Measurements from ENCODE around the gene C1orf21. TPM values are rescaled to one million over a fixed set of nuclear protein-coding genes. Genes with fewer than 3 reads are reported as not detected.

C1orf21 gene
- polyA plus RNA-seq, 1 donor: 59.4 TPM

DNA sequence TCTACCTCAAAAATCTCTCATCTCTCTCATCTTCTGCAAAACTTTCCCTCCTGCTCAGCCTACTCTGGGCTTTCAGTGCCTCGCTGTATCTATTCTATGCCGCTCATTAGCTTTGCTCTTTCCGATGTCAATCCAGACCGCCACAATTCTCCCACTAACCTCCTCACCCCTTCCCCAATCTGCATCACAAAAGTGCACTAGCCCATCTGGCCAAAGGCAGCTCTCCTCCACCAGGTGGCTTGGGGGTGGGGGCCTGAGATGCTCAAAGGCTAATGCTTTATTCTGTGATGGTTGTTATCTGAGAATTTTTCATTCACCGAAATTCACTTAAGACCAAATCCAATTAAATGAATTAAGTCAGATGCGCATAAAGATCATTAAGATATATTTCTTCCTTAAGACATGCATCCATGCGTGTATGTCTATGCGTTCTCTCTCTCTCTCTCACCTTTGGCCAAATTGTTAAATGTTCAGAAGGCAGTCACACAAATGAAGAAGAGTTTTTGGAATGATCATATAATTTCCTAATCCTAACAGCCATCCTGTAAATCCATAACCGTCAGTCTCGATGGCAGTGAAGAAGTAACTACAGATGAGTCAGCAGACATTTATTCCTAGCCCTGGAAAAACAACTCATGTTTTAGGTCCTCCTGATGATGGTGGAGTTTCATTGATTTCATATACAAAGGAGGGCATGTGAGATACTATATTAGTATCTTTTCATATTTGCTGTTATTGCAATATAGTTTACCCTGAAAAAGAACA lies 111.3 kb downstream of the C1orf21 start:
- Histone ChIP-seq H3K9me3 (ENCODE audit: control insufficient read depth, low read depth, low read length) (no peaks in the 10 kb centered on the region), H3K27me3 (ENCODE audit: control insufficient read depth, insufficient read depth, low read length) (no peaks in the 10 kb centered on the region), H3K27ac (ENCODE audit: low read length) (no peak overlapping the region), H3K4me1 (ENCODE audit: control insufficient read depth, insufficient read depth, low read length) (peaks cover 11% of the 10 kb centered on the region), H3K4me3 (ENCODE audit: low read length) (no peak overlapping the region), H3K36me3 (ENCODE audit: control insufficient read depth, insufficient read depth, low read length) (no peaks in the 10 kb centered on the region)
- DNase-seq: no peak
- WGBS (ENCODE audit: insufficient coverage, low lambda C conversion rate): 88% methylated on average over 5 of the region's 10 CpGs

DNA sequence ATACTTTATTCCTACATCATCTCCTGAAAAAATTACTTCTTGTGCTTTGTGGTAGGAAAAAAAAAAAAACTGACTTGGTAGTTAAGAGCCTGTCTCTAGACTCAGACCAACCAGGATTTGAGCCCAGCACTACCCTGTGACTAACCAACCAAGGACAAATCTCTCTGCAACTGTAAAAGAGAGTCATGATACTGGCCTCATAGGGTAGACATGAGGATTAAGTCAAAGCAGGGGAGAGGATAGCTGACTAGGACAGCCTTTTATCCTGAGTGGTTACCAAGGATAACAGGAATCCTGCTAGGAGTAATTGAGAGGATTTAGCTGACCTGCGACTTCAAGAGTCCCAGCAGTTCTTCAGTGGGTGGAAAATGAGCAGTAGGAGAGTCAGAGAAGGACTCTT lies 112.8 kb downstream of the C1orf21 start:
- no peak overlapping the region for H3K4me3 ChIP-seq (ENCODE audit: low read length)
- H3K36me3 ChIP-seq (ENCODE audit: control insufficient read depth, insufficient read depth, low read length): no peaks in the 10 kb centered on the region
- H3K27ac ChIP-seq (ENCODE audit: low read length): no peak overlapping the region
- no peaks in the 10 kb centered on the region for H3K27me3 ChIP-seq (ENCODE audit: control insufficient read depth, insufficient read depth, low read length)
- DNase-seq: no peak
- WGBS (ENCODE audit: insufficient coverage, low lambda C conversion rate): no CpG with 5 or more reads among the region's 1 CpG
- H3K9me3 ChIP-seq (ENCODE audit: control insufficient read depth, low read depth, low read length): no peaks in the 10 kb centered on the region
- H3K4me1 ChIP-seq (ENCODE audit: control insufficient read depth, insufficient read depth, low read length): no peaks in the 10 kb centered on the region

DNA sequence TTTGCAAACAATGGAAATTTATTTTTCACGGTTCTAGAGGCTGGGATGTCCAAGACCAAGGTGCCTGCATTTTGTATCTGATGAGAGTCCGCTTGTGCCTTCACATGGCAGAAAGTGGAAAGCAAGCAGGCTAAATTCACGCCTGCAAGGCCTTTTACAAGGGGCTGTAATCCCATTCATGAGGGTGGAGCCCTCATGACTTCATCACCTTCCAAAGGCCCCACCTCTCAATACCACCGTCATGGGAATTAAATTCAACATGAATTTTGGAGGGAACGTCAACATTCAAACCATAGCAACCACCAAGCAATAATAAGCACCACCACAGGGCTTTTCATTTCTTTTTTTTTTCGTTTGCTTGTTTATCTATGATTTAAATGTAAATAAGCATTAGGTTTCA lies 115.3 kb downstream of the C1orf21 start:
- DNase-seq: no peak
- WGBS (ENCODE audit: insufficient coverage, low lambda C conversion rate): 100% methylated on average over 2 of the region's 6 CpGs
- Histone ChIP-seq H3K27ac (ENCODE audit: low read length) (no peak overlapping the region), H3K27me3 (ENCODE audit: control insufficient read depth, insufficient read depth, low read length) (no peaks in the 10 kb centered on the region), H3K9me3 (ENCODE audit: control insufficient read depth, low read depth, low read length) (no peaks in the 10 kb centered on the region), H3K4me1 (ENCODE audit: control insufficient read depth, insufficient read depth, low read length) (peaks cover 2% of the 10 kb centered on the region), H3K36me3 (ENCODE audit: control insufficient read depth, insufficient read depth, low read length) (no peaks in the 10 kb centered on the region), H3K4me3 (ENCODE audit: low read length) (no peak overlapping the region)

DNA sequence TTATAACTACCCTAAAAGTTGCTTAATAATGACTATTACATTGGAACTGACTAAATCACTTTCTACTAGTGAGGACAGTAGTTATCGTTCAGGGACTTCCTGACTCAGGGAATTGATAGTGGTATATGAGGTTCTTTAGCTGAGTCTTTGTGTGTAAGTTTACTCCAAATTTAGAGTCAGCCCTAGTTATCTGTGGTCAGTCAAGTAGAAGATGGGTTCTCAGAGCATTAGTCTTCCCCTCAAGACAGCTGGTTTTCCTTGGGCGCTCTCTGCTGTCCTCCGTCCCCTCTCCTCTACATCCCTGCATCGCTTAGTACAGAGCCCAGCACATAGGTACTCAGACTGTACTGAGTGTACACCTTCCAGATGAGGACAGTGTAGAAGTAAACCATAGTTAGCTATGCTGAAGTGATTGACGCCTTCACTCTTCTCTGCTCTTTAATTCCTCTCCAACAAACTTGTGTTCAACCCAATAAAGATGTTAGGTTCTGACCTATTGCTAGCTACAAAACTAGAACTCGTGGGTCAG lies 116.5 kb downstream of the C1orf21 start:
- Histone ChIP-seq H3K27me3 (ENCODE audit: control insufficient read depth, insufficient read depth, low read length) (no peaks in the 10 kb centered on the region), H3K36me3 (ENCODE audit: control insufficient read depth, insufficient read depth, low read length) (no peaks in the 10 kb centered on the region), H3K4me1 (ENCODE audit: control insufficient read depth, insufficient read depth, low read length) (peaks cover 8% of the 10 kb centered on the region), H3K27ac (ENCODE audit: low read length) (no peak overlapping the region), H3K9me3 (ENCODE audit: control insufficient read depth, low read depth, low read length) (no peaks in the 10 kb centered on the region), H3K4me3 (ENCODE audit: low read length) (no peak overlapping the region)
- 83% methylated on average over 1 of the region's 6 CpGs for WGBS (ENCODE audit: insufficient coverage, low lambda C conversion rate)
- no peak for DNase-seq

DNA sequence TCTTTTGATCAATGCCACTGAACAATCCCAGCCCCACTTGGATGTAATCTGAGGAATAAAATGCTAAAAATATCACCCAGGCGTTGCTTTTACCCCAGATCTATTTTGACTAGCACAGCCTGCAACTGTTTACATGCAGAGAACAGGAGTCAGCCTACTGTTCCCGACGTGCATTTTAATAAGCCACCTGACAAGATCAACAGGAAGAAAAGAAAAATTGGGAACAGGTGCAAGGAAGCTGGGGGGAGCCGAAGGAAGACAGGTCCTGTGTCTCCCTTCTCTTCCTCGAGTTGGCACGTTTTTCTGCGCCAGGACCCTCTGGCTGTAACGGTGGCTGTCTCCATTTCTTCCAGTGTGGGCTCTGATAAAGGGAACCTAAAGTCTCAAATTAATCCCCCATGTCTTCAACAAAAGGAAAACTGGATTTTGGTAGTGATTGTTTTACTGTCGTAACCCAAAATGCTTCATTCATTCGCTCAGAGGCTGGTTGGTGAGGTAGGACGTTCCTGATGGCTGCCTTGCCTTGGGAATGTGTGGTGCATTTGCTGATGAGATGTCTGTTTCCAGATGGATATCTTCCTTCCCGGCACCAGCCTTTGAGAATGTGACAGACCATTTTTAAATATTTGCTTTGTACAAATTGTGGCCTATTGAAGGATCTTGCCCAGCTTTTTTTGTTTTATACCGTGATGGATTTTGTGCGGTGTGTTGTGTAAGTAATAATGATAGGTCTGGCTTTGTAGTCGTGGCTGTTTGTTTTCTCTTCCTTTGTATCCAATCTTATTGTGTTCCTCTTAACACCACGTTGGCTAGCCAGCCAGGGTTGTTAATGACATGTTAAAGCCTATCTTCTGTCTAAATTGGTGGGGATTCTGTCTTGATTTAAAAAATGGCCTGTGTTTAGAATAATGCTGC lies 117.5 kb downstream of the C1orf21 start:
- Histone ChIP-seq H3K4me1 (ENCODE audit: control insufficient read depth, insufficient read depth, low read length) (peaks cover 16% of the 10 kb centered on the region), H3K9me3 (ENCODE audit: control insufficient read depth, low read depth, low read length) (no peaks in the 10 kb centered on the region), H3K27me3 (ENCODE audit: control insufficient read depth, insufficient read depth, low read length) (no peaks in the 10 kb centered on the region), H3K4me3 (ENCODE audit: low read length) (no peak overlapping the region), H3K36me3 (ENCODE audit: control insufficient read depth, insufficient read depth, low read length) (no peaks in the 10 kb centered on the region), H3K27ac (ENCODE audit: low read length) (no peak overlapping the region)
- 80% methylated on average over 1 of the region's 16 CpGs for WGBS (ENCODE audit: insufficient coverage, low lambda C conversion rate)
- no peak for DNase-seq

DNA sequence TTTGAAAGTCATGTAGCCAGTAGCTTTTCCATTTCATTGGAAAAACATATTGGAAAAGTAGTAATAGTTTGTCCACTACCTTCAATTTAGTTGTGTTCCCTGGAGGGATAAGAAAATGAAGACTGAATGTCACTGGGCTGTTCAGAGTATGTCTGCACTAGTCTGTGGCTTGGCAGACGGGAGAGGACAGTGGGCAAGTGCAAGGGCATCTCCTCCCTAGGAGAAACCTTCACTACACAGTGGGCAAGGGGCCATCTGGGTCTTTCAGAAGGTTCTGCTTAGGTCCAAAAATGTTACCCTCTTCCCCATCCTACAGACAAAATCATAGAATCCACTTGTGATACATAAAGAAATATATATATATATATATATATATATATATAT lies 118.1 kb downstream of the C1orf21 start:
- Histone ChIP-seq H3K36me3 (ENCODE audit: control insufficient read depth, insufficient read depth, low read length) (no peaks in the 10 kb centered on the region), H3K27ac (ENCODE audit: low read length) (no peak overlapping the region), H3K4me1 (ENCODE audit: control insufficient read depth, insufficient read depth, low read length) (peaks cover 16% of the 10 kb centered on the region), H3K4me3 (ENCODE audit: low read length) (no peak overlapping the region), H3K9me3 (ENCODE audit: control insufficient read depth, low read depth, low read length) (no peaks in the 10 kb centered on the region), H3K27me3 (ENCODE audit: control insufficient read depth, insufficient read depth, low read length) (no peaks in the 10 kb centered on the region)
- no peak for DNase-seq
- no CpG with 5 or more reads among the region's 1 CpG for WGBS (ENCODE audit: insufficient coverage, low lambda C conversion rate)

DNA sequence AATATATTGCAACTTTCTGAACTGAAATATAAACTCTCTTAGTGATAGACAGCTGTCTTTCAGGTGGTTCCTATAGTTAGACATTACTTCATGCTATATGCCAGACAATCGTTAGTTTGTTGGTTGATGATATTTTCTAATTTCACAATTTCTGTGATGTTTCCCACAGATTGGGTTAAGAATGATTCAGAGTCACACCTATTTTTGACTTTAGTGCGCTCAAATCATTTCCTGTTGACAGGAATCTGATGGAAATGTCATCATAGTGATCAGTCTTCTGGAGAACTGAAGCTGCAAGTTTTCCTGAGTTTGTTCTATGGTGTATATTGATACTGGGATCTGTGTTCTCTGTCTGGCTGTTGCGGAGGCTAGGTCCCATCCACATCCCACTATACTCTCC lies 119.7 kb downstream of the C1orf21 start:
- Histone ChIP-seq H3K4me1 (ENCODE audit: control insufficient read depth, insufficient read depth, low read length) (peaks cover 16% of the 10 kb centered on the region), H3K36me3 (ENCODE audit: control insufficient read depth, insufficient read depth, low read length) (no peaks in the 10 kb centered on the region), H3K27me3 (ENCODE audit: control insufficient read depth, insufficient read depth, low read length) (no peaks in the 10 kb centered on the region), H3K27ac (ENCODE audit: low read length) (no peak overlapping the region), H3K4me3 (ENCODE audit: low read length) (no peak overlapping the region), H3K9me3 (ENCODE audit: control insufficient read depth, low read depth, low read length) (no peaks in the 10 kb centered on the region)
- WGBS (ENCODE audit: insufficient coverage, low lambda C conversion rate): no CpG with 5 or more reads among the region's 3 CpGs
- DNase-seq: no peak

DNA sequence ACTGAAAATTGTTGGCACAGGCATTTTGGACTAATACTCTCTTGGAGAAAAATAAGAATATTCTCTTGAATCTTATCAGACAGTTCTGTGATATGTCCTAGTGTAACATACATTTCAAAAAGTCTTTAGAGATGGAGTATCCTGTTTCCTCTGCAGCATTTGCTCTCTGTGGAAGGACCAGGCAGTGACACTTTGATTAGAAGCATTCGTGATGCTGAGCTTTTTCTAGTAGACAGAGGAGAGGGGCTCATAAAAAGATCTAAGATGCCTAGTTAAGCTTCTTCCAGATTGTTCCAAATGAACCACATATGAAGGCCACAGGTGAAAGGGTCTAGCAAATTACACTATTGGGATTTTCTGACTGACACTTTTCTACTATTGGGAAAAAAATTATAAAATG lies 120.3 kb downstream of the C1orf21 start:
- peak overlapping the region; percentile 68 for H3K27ac ChIP-seq (ENCODE audit: low read length)
- no peaks in the 10 kb centered on the region for H3K27me3 ChIP-seq (ENCODE audit: control insufficient read depth, insufficient read depth, low read length)
- H3K36me3 ChIP-seq (ENCODE audit: control insufficient read depth, insufficient read depth, low read length): no peaks in the 10 kb centered on the region
- peaks cover 16% of the 10 kb centered on the region for H3K4me1 ChIP-seq (ENCODE audit: control insufficient read depth, insufficient read depth, low read length)
- H3K9me3 ChIP-seq (ENCODE audit: control insufficient read depth, low read depth, low read length): no peaks in the 10 kb centered on the region
- H3K4me3 ChIP-seq (ENCODE audit: low read length): no peak overlapping the region
- WGBS (ENCODE audit: insufficient coverage, low lambda C conversion rate): no CpG with 5 or more reads among the region's 1 CpG
- no peak for DNase-seq

DNA sequence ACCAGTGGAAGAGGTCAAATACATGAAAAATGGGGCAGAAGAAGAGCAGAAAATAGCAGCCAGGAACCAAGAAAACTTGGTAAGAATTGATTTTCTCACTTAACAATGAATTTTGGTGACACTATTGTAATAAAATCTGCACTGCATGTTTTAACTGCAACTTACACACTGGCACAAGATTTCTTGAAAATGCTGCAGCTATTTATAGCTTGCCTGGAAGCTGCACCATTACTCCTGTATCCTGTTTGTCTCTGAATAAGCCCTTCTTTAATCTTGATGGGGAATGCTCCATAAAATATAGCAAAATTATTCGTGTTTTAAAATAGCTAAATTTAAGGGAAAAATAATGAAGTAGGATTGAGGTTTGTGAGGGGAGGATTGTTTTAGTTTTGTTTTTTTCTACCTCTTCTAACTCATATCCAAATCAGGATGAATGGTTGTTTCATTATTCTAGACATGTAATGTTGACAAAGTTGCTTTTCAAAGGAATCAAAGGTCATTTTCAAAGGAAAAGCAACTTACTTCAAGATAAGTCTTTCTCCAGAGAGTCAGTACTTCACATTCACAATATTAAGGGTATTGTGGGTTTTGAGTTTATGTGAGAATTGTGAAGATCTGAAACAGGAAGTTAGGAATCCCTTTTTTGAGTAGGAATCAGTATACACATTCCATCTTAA lies 120.9 kb downstream of the C1orf21 start:
- Histone ChIP-seq H3K36me3 (ENCODE audit: control insufficient read depth, insufficient read depth, low read length) (no peaks in the 10 kb centered on the region), H3K4me3 (ENCODE audit: low read length) (no peak overlapping the region), H3K27me3 (ENCODE audit: control insufficient read depth, insufficient read depth, low read length) (no peaks in the 10 kb centered on the region), H3K9me3 (ENCODE audit: control insufficient read depth, low read depth, low read length) (no peaks in the 10 kb centered on the region), H3K27ac (ENCODE audit: low read length) (peak overlapping the region; percentile 68), H3K4me1 (ENCODE audit: control insufficient read depth, insufficient read depth, low read length) (peaks cover 16% of the 10 kb centered on the region)
- DNase-seq: peak in 1 of 2 donors; percentile 74
- 20% methylated on average over 1 of the region's 1 CpG for WGBS (ENCODE audit: insufficient coverage, low lambda C conversion rate)

DNA sequence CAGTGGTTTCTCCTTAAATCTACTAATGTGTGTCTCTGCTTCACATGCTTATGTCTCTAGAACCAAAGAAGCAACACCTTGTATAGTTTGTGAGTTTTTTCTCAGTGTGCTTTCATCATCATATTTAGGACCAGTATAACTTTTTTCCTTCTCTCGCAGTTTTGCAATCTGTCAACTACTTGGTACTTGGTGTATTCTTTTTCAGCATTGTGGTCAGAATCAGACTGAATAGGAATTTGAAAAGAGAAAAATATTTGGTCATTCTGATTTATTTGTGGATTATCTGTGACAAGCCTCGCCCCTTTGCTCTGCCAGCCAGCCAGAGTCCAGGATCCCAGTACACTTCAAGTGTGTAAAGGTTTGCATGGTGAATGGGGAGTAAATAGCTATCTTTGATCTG lies 122.3 kb downstream of the C1orf21 start:
- 80% methylated on average over 1 of the region's 2 CpGs for WGBS (ENCODE audit: insufficient coverage, low lambda C conversion rate)
- Histone ChIP-seq H3K27me3 (ENCODE audit: control insufficient read depth, insufficient read depth, low read length) (no peaks in the 10 kb centered on the region), H3K4me1 (ENCODE audit: control insufficient read depth, insufficient read depth, low read length) (peaks cover 16% of the 10 kb centered on the region), H3K9me3 (ENCODE audit: control insufficient read depth, low read depth, low read length) (no peaks in the 10 kb centered on the region), H3K36me3 (ENCODE audit: control insufficient read depth, insufficient read depth, low read length) (no peaks in the 10 kb centered on the region), H3K4me3 (ENCODE audit: low read length) (no peak overlapping the region), H3K27ac (ENCODE audit: low read length) (no peak overlapping the region)
- no peak for DNase-seq
